ENCODE data around the gene ANKS3.

The ANKS3 gene

GRCh38 chr16:4696172-4696904 is 37.7 kb downstream of the ANKS3 start:
- ChIA-PET POLR2A (ENCODE audit: low non-redundant PET) (no interaction called here), CTCF (interaction anchor here (0.5 to 2.2 kb wide), 4 partner anchors 17 to 260 kb away, joined by 3 to 7 read pairs (median 4); no protein-coding TSS in a partner anchor)
- DNase-seq (ENCODE audit: low spot score), result no peak
- TF ChIP-seq, protein P1, sequence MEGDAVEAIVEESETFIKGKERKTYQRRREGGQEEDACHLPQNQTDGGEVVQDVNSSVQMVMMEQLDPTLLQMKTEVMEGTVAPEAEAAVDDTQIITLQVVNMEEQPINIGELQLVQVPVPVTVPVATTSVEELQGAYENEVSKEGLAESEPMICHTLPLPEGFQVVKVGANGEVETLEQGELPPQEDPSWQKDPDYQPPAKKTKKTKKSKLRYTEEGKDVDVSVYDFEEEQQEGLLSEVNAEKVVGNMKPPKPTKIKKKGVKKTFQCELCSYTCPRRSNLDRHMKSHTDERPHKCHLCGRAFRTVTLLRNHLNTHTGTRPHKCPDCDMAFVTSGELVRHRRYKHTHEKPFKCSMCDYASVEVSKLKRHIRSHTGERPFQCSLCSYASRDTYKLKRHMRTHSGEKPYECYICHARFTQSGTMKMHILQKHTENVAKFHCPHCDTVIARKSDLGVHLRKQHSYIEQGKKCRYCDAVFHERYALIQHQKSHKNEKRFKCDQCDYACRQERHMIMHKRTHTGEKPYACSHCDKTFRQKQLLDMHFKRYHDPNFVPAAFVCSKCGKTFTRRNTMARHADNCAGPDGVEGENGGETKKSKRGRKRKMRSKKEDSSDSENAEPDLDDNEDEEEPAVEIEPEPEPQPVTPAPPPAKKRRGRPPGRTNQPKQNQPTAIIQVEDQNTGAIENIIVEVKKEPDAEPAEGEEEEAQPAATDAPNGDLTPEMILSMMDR (conservative IDR thresholded peaks at IDR 0.05; ENCODE audit: low read depth), result no peak
- peak overlapping the region; percentile 82 for H3K27ac ChIP-seq

DNA sequence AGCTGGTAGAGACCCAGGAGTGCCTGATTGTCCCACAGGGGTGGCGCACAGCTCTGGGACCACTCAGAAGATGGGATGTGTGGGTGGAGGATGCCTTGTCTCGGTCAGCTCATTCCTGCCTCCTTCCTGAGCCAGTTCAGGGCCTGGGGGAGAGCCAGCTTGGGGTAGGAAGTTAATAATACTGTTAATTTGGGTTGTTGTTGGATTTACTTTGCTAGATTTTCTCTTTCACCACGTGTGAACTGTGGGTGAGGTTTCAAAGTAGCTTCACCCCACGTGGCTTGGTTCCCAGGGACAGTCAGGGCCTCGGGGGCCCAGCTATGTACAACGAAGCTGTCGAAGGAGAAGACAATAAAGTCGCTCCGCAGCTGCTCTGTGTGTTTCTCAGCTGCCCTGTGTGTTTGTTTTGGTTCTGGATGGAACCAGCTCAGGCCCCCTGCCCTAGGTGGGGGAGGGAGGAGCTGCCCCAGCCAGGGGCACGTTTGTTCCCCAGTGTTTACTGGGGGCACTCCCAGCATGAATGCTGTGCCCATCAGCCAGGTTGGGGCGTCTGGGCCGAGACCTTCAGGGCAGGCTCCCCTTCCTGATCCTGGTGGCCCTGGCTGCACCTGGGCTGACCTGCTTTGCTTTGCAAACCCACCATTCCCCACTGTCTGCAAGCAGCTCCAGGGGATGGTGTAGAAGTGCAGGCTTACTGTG is 38.4 kb downstream of the ANKS3 start:
- POLR2A ChIA-PET (ENCODE audit: low non-redundant PET), result no interaction called here
- DNase-seq (ENCODE audit: low spot score), result no peak
- peak overlapping the region; percentile 82 for H3K27ac ChIP-seq
- TF ChIP-seq, protein P1 (conservative IDR thresholded peaks at IDR 0.05; ENCODE audit: low read depth), result no peak
- CTCF ChIA-PET, result interaction anchor here (0.5 to 2.2 kb wide), 3 partner anchors 18 to 260 kb away, joined by 3 to 7 read pairs (median 5); no protein-coding TSS in a partner anchor

DNA sequence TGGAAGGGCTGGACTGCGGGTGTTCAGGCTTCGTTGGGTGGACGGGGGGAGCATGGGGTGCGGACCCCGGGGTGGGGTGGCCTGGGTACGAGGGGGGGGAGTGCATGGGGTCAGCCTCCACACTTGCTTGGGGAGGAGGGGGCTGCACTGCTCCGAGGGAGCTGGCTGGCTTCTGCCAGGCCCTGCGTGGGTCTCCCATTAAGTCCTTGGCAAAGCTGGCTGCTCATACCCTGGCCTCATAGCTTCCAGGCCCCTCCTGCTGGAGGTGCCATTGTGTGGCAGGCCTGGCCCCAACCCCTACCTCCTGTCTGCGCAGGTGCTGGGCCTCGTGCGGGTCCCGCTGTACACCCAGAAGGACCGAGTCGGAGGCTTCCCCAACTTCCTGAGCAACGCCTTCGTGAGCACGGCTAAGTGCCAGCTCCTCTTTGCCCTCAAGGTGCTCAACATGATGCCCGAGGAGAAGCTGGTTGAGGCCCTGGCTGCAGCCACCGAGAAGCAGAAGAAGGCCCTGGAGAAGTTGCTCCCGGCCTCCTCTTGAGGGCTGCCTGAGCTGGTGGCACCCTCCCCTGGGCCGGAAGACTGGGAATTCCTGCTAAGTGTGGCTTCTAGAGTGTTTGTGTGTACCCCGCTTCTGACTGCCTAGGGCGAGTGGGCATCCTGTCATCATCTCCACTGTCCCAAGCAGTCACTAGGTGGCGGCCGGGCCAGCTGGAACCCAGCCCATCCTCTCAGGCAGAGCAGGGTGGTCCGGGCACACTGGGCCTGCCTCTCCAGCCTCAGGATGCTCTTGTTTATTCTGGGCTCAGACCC is 39.2 kb downstream of the ANKS3 start:
- POLR2A ChIA-PET (ENCODE audit: low non-redundant PET), result no interaction called here
- peak overlapping the region; percentile 82 for H3K27ac ChIP-seq
- DNase-seq (ENCODE audit: low spot score), result no peak
- TF ChIP-seq, protein P1 (conservative IDR thresholded peaks at IDR 0.05; ENCODE audit: low read depth), result no peak
- CTCF ChIA-PET, result interaction anchor here (1.2 to 2.2 kb wide), 2 partner anchors 19 to 261 kb away, joined by 5 to 7 read pairs; no protein-coding TSS in a partner anchor

DNA sequence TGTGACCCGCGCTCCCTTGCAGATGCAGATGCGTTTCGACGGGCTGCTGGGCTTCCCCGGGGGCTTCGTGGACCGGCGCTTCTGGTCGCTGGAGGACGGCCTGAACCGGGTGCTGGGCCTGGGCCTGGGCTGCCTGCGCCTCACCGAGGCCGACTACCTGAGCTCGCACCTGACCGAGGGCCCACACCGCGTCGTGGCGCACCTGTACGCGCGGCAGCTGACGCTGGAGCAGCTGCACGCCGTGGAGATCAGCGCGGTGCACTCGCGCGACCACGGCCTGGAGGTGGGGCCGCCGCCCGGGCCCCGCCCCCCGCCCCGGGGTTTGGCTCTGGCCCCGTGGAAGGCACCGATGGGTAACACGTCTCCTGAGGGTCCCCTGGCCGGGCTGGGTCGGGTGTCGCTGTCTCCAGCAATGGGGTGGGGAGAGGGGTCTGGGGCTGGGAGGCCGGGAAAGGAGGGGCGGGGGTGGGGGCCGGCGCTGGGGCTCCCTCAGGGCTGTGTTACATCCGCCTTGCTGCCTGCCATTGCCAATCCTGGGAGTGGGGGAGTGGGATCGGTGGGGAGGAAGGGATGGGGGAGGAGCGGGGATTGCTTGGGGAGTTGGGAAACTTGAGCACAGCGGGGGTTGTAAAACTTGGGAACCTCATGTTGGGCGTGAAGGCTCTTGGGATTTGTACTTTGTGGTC is 40.0 kb downstream of the ANKS3 start:
- POLR2A ChIA-PET (ENCODE audit: low non-redundant PET), result interaction anchor here (1.4 kb wide), 1 partner anchor 40 kb away, joined by 8 read pairs; the partner anchor contains the start of genes ANKS3 and DNAAF8
- CTCF ChIA-PET, result no interaction called here
- TF ChIP-seq, protein P1 (conservative IDR thresholded peaks at IDR 0.05; ENCODE audit: low read depth), result no peak
- peak; percentile 36 for DNase-seq (ENCODE audit: low spot score)
- peak overlapping the region; percentile 82 for H3K27ac ChIP-seq

DNA sequence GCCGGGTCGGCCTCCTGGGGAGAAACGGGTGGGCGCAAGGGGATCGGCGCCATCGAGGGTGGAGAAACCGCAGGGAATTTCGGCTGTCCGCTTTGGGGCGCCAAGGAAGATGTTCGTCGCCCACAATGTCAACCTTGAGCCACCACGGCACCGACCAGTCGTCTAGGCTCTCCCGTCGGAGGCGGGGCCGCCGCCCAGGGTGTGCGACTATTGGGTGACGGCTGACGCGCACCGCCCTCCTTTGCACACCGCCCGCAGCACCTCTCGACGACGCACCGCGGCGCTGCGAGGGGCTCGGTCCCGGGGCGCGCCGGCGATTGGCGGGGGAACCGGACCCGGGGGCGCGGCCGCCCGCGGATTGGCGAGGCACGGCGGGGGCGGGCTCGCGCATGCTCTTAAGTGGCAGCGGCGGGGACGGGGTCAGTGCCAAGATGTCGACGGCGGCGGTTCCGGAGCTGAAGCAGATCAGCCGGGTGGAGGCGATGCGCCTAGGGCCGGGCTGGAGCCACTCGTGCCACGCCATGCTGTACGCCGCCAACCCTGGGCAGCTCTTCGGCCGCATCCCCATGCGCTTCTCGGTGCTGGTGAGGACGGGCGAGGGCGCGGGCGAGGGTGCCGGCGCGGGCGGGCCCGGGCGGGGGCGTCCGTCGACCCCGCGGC is 40.6 kb downstream of the ANKS3 start, which contains the start of gene NUDT16L1:
NUDT16L1 (plus strand) TSS at position 267 of the 660 bp plus-strand sequence; CDS start at position 432, 165 bp downstream.
- TF ChIP-seq, protein P1 (conservative IDR thresholded peaks at IDR 0.05; ENCODE audit: low read depth), result no peak
- peak within 1 kb of the TSS; percentile 82 for H3K27ac ChIP-seq
- POLR2A ChIA-PET (ENCODE audit: low non-redundant PET), result interaction anchor here (1.4 kb wide), 1 partner anchor 41 kb away, joined by 8 read pairs; the partner anchor contains the start of genes ANKS3 and DNAAF8

More for the DNA sequence above, 40.6 kb downstream of the ANKS3 start, which contains the start of gene NUDT16L1:
- CTCF ChIA-PET, result no interaction called here
- peak; percentile 97 for DNase-seq (ENCODE audit: low spot score)
